ENCODE results near the gene CFH. TPM values are rescaled to one million over a fixed set of nuclear protein-coding genes. Genes with fewer than 3 reads are reported as not detected.

Gene CFH
- total and polyA plus RNA-seq, 10 of the 15 experiments (the other 5 are each of a cell fraction or from before 2014, with no cell fraction given), result 0.46 TPM; not detected in 9

DNA sequence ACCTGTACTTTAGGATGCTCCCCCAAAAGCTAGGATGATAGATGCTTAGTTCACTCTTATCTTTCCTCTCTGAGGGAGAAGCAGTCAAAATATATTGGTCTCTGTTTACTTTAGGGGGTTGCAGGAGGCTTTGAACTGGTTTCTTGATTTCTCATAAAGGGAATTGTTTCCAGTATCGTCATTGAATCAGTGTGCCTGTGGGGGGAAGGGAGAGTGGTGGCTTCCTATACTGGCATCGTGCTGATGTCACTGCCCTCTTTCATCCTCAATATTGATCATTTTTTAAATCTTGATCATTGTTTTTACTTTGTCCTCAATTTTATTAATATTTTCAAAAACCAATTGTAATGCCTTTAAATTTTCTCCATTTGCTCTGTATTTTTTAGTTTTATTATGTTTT, 82.6 kb downstream of the CFH start:
- FAIRE-seq, result no peak
- WGBS (ENCODE audit: insufficient coverage, insufficient replicate concordance, low lambda C conversion rate, missing lambda C conversion rate), result 0% methylated on average over 2 of the region's 2 CpGs
- Histone ChIP-seq H3K79me2 (ENCODE audit: control insufficient read depth, insufficient read depth, low read length) (no peaks in the 10 kb centered on the region), H3K27me3 (replicated peaks in 1 of 2; ENCODE audit: control insufficient read depth in 2 of 2, insufficient read depth in 2 of 2, low read length in 1 of 2) (no peaks in the 10 kb centered on the region), H3K36me3 (ENCODE audit: control insufficient read depth in 2 of 2, insufficient read depth in 2 of 2, low read length in 1 of 2) (no peaks in the 10 kb centered on the region), H3K4me3 (no peak overlapping the region), H2AFZ (ENCODE audit: control insufficient read depth, low read depth, low read length) (no peak overlapping the region), H3K9ac (ENCODE audit: control insufficient read depth, insufficient read depth, low read length) (no peak overlapping the region), H3K27ac (ENCODE audit: control insufficient read depth, insufficient read depth) (no peak overlapping the region), H3K4me1 (ENCODE audit: control insufficient read depth, insufficient read depth, low read length) (no peaks in the 10 kb centered on the region), H3K4me2 (ENCODE audit: control insufficient read depth, insufficient read depth) (no peak overlapping the region), H4K20me1 (ENCODE audit: control insufficient read depth, insufficient read depth) (no peaks in the 10 kb centered on the region), H3K9me3 (replicated peaks; ENCODE audit: control insufficient read depth, insufficient read depth, low read length) (no peaks in the 10 kb centered on the region; the same call in 2 of the 3 replicates)
- intact Hi-C loops (cut with micrococcal nuclease; ENCODE audit: unreplicated experiment), result no loop called here
- no TSS peak for BruUV-seq (replicated peaks)
- in situ Hi-C loops (cut with MboI), result no loop called here
- TF ChIP-seq, protein P1, sequence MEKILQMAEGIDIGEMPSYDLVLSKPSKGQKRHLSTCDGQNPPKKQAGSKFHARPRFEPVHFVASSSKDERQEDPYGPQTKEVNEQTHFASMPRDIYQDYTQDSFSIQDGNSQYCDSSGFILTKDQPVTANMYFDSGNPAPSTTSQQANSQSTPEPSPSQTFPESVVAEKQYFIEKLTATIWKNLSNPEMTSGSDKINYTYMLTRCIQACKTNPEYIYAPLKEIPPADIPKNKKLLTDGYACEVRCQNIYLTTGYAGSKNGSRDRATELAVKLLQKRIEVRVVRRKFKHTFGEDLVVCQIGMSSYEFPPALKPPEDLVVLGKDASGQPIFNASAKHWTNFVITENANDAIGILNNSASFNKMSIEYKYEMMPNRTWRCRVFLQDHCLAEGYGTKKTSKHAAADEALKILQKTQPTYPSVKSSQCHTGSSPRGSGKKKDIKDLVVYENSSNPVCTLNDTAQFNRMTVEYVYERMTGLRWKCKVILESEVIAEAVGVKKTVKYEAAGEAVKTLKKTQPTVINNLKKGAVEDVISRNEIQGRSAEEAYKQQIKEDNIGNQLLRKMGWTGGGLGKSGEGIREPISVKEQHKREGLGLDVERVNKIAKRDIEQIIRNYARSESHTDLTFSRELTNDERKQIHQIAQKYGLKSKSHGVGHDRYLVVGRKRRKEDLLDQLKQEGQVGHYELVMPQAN (conservative IDR thresholded peaks at IDR 0.05), result no peak
- TF ChIP-seq FOXM1 (IDR thresholded peaks at IDR 0.05; ENCODE audit: low read depth, low read length) (no peak), FOXK2 (IDR thresholded peaks at IDR 0.05) (no peak), BHLHE40 (IDR thresholded peaks at IDR 0.05; ENCODE audit: borderline replicate concordance in 1 of 2, low read depth in 2 of 2, low read length in 1 of 2) (no peak), STAT3 (IDR thresholded peaks at IDR 0.05; ENCODE audit: low read depth, low read length) (no peak), RFX5 (IDR thresholded peaks at IDR 0.05; ENCODE audit: low read depth, low read length) (no peak)
- TF ChIP-seq, protein P2, sequence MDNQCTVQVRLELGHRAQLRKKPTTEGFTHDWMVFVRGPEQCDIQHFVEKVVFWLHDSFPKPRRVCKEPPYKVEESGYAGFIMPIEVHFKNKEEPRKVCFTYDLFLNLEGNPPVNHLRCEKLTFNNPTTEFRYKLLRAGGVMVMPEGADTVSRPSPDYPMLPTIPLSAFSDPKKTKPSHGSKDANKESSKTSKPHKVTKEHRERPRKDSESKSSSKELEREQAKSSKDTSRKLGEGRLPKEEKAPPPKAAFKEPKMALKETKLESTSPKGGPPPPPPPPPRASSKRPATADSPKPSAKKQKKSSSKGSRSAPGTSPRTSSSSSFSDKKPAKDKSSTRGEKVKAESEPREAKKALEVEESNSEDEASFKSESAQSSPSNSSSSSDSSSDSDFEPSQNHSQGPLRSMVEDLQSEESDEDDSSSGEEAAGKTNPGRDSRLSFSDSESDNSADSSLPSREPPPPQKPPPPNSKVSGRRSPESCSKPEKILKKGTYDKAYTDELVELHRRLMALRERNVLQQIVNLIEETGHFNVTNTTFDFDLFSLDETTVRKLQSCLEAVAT (IDR thresholded peaks at IDR 0.05), result no peak
- ChIA-PET RAD21 (ENCODE audit: unreplicated experiment) (no interaction called here), SMC1A (ENCODE audit: uncharacterized antibody, unreplicated experiment) (no interaction called here), POLR2A (no interaction called here), CTCF (no interaction called here)
- no peak for DNase-seq (ENCODE audit: low read depth, low spot score)
- no peak for ATAC-seq

Measured in GM12878 (cell line).